Panc1 (cell line): ENCODE measurements around the gene PTPN18. TPM values are rescaled to one million over a fixed set of nuclear protein-coding genes. Genes with fewer than 3 reads are reported as not detected.

Experiments
- ATAC-seq: fragments of 200-7000 bp; cut with Tn5 transposase; 2 replicates; pipeline ENCODE4 v1.9.1; 2020; ENCODE audit warnings: mild to moderate bottlenecking, moderate library complexity
- Bru-seq: library from RNA; stranded (reverse); fragments of 400-500 nt; gene quantifications from one replicate; lab custom pipeline; 2021; lab: Mats Ljungman, UMichigan
- BruChase-seq, 2 experiments: library from RNA; stranded (reverse); fragments of 400-500 nt; gene quantifications; one replicate each; lab custom pipeline; 2021; lab: Mats Ljungman, UMichigan
- BruUV-seq: library from RNA; stranded (reverse); fragments of 400-500 nt; replicated peaks from 2 replicates; lab custom pipeline; 2021; lab: Mats Ljungman, UMichigan
- CTCF ChIA-PET: fragments of 300-600 bp; sonication (Branson Sonifier 250); formaldehyde crosslinking; loops from one replicate; lab custom pipeline; 2022; ENCODE audit warnings: antibody characterized with exemption; lab: Charles Lee
- POLR2A ChIA-PET: fragments of 300-600 bp; sonication (Branson Sonifier 250); formaldehyde crosslinking; loops from one replicate; lab custom pipeline; 2022; ENCODE audit warnings: antibody characterized with exemption; lab: Charles Lee
- DNase-seq: peaks from one replicate; pipeline ENCODE4 v3.0.0-alpha.2; 2010; ENCODE audit warnings: low read depth, low spot score
- H3K27ac ChIP-seq: 2 replicates; pipeline ENCODE4 v1.5.1; 2011; ENCODE audit warnings: mild to moderate bottlenecking, low read length, inconsistent platforms
- H3K27me3 ChIP-seq: fragments of 200-500 bp; sonication (Bioruptor generic); 2 replicates; pipeline ENCODE4 v1.6.0; 2014; ENCODE audit warnings: low read length, inconsistent platforms; ENCODE audit not compliant: control insufficient read depth, insufficient read depth
- H3K36me3 ChIP-seq: fragments of 200-500 bp; sonication (Bioruptor generic); 2 replicates; pipeline ENCODE4 v1.5.1; 2014; ENCODE audit warnings: inconsistent platforms, mild to moderate bottlenecking, low read length, moderate library complexity; ENCODE audit not compliant: control insufficient read depth, insufficient read depth
- H3K4me1 ChIP-seq: 2 replicates; pipeline ENCODE4 v1.5.1; 2011; ENCODE audit warnings: inconsistent platforms, mild to moderate bottlenecking, low read length, moderate library complexity; ENCODE audit not compliant: control insufficient read depth, insufficient read depth
- H3K4me3 ChIP-seq, 2 experiments: 2 replicates each; pipeline ENCODE4 v1.5.1; 2011 to 2012; ENCODE audit warnings: low read depth in 2 of 2, low read length in 2 of 2, mild to moderate bottlenecking in 2 of 2, inconsistent platforms in 1 of 2, moderate library complexity in 1 of 2
- H3K9me3 ChIP-seq: fragments of 200-500 bp; sonication (Bioruptor generic); 2 replicates; pipeline ENCODE4 v1.5.1; 2014; ENCODE audit warnings: low read depth, mild to moderate bottlenecking, inconsistent platforms, low read length, moderate library complexity; ENCODE audit not compliant: control insufficient read depth, insufficient read depth
- CTCF ChIP-seq: fragments of 450-650 bp; IDR thresholded peaks from 2 replicates; pipeline ENCODE4 v1.5.1; 2017; ENCODE audit warnings: mild to moderate bottlenecking
- POLR2AphosphoS5 ChIP-seq: IDR thresholded peaks from 2 replicates; pipeline ENCODE4 v1.6.1; 2012; ENCODE audit warnings: mild to moderate bottlenecking, low read depth, low read length, moderate library complexity
- REST ChIP-seq, 2 experiments: IDR thresholded peaks; 2 replicates each; pipeline ENCODE4 v1.6.1; 2011 to 2012; ENCODE audit warnings: low read depth in 2 of 2, control low read depth in 1 of 2, low read length in 1 of 2, mild to moderate bottlenecking in 1 of 2, moderate library complexity in 1 of 2; ENCODE audit not compliant: insufficient read depth in 1 of 2
- SIN3A ChIP-seq: IDR thresholded peaks from 2 replicates; pipeline ENCODE4 v1.6.1; 2012; ENCODE audit warnings: low read depth, mild to moderate bottlenecking, low read length, moderate library complexity, borderline replicate concordance; ENCODE audit not compliant: insufficient read depth
- TCF7L2 ChIP-seq: IDR thresholded peaks from 2 replicates; pipeline ENCODE4 v1.6.1; 2011; ENCODE audit warnings: mild to moderate bottlenecking, low read depth, low read length, inconsistent platforms
- in situ Hi-C: cut with HindIII; loops from 2 replicates; pipeline ENCODE4 v1.10.0; 2016; ENCODE audit warnings: low sequenced_read_pairs, low pct_unique_long_range_greater_than_20kb
- intact Hi-C: fragments of 100-400 bp; cut with micrococcal nuclease; formaldehyde crosslinking; loops from one replicate; pipeline ENCODE4 v1.10.0; 2022; ENCODE audit not compliant: unreplicated experiment
- long read RNA-seq: library from polyadenylated mRNA; unstranded; transcript quantifications from one replicate; pipeline ENCODE4 v2.0.0, GENCODE V29; 2021; ENCODE audit not compliant: unreplicated experiment
- polyA plus RNA-seq: library from polyadenylated mRNA; unstranded; fragments of >200 nt; gene quantifications from one replicate; pipeline ENCODE4 v1.2.1, GENCODE V29; 2012; ENCODE audit warnings: missing spikeins; ENCODE audit not compliant: insufficient read length
- total RNA-seq: library from RNA; stranded (reverse); gene quantifications from one replicate; pipeline ENCODE4 v1.2.1, GENCODE V29; 2021; ENCODE audit not compliant: unreplicated experiment

The PTPN18 gene
- 35.3 TPM for total RNA-seq
- polyA plus RNA-seq: 27.4 TPM
- percentile 62 among the genes with signal in this experiment for Bru-seq, nascent RNA
- BruChase-seq, experiment 1, labeled RNA remaining after a 2-hour chase: percentile 80 among the genes with signal in this experiment
- percentile 78 among the genes with signal in this experiment for BruChase-seq, experiment 2, labeled RNA remaining after a 6-hour chase
- long read RNA-seq, partial matches to known transcripts: 9 of 24 reads
- long read RNA-seq, other reads (novel, unspliced or antisense): 10 of 24 reads

DNA sequence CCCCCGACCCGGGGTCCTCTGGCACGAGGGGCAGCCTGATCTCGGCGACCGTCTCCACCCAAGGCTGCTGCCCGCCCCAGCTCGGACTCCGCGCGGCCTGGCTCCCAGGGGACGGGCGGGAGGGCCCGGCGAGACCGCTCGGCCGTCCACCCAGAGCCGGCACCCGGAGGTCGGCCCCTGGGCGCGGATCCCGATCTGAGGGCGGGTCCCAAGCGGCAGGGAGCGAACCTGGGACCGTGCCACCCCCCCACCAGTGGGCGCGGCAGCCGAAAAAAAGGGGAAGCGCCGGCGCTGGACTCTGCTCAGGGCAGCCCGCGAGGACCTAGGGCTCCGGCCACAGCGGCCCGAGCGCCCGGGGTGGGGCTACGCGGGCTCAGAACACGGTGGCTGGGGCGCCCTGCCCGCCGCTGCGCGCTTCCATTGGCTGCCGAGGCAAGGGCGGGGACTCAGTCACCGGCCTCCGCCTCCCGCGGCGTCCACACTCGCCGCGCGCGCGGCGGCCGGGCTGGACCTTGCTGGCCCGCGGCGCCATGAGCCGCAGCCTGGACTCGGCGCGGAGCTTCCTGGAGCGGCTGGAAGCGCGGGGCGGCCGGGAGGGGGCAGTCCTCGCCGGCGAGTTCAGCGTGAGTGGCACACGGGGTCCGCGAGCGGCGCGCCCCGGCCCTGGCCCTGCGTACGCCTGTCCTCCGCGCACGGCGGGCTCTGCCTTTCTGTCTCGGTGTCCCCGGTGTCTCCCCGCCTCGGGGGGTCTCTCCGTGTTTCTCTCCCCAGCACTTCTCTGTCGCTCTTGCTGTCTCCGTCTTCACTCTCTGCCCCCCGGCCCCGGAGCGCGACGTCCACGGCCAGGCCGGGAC lies at the start of gene PTPN18:
TSS of gene PTPN18 (plus strand) at position 479 of the 854 bp plus-strand sequence. CDS start at position 531, 52 bp downstream.
- TF ChIP-seq SIN3A (peak; percentile 66; the same call in 1 of the 2 replicates), POLR2AphosphoS5 (peak; percentile 75), REST (IDR thresholded peaks at IDR 0.05; ENCODE audit: insufficient read depth in 1 of 2, low read depth in 2 of 2, low read length in 1 of 2) (no peak)
- Histone ChIP-seq H3K4me1 (peaks cover 17% of the 10 kb centered on the region), H3K27ac (peak within 1 kb of the TSS; percentile 80), H3K36me3 (no peaks in the 10 kb centered on the region), H3K9me3 (no peaks in the 10 kb centered on the region), H3K4me3 (peak within 1 kb of the TSS; percentile 70 to 74), H3K27me3 (no peaks in the 10 kb centered on the region)
- intact Hi-C loops (no loop called here), in situ Hi-C loops (no loop called here)
- BruUV-seq: no TSS peak
- POLR2A ChIA-PET: interaction anchor here (1.0 kb wide), 1 partner anchor 13 kb away, joined by 3 read pairs; the partner anchor contains the start of gene IMP4
- CTCF ChIA-PET: interaction anchor here (0.6 kb wide), 2 partner anchors 17 to 400 kb away, joined by 3 to 7 read pairs; no protein-coding TSS in a partner anchor
- DNase-seq (no peak), ATAC-seq (peak; percentile 97)

GRCh38 chr2:130307850-130308249 lies 48.0 kb upstream of the PTPN18 start:
- no TSS peak for BruUV-seq
- Histone ChIP-seq H3K9me3 (no peaks in the 10 kb centered on the region), H3K4me1 (no peaks in the 10 kb centered on the region), H3K27me3 (peaks cover 15% of the 10 kb centered on the region), H3K27ac (no peak overlapping the region), H3K4me3 (no peak overlapping the region), H3K36me3 (no peaks in the 10 kb centered on the region)
- in situ Hi-C loops: no loop called here
- TF ChIP-seq SIN3A: no peak
- no peak for TF ChIP-seq POLR2AphosphoS5
- TF ChIP-seq REST (IDR thresholded peaks at IDR 0.05; ENCODE audit: insufficient read depth in 1 of 2, low read depth in 2 of 2, low read length in 1 of 2): no peak
- no peak for TF ChIP-seq CTCF
- TF ChIP-seq TCF7L2: no peak
- ChIA-PET POLR2A (no interaction called here), CTCF (no interaction called here)
- intact Hi-C loops: no loop called here
- no peak for ATAC-seq
- no peak for DNase-seq
